HFFc6 (cell line): ENCODE measurements around the gene GAS1. TPM values are rescaled to one million over a fixed set of nuclear protein-coding genes. Genes with fewer than 3 reads are reported as not detected.

ENCODE experiments used
- DNase-seq: peaks from one replicate; pipeline ENCODE4 v3.0.0-alpha.2; 2018
- H3K27ac Mint-ChIP-seq: 2 replicates; pipeline ENCODE4 v1.8.0; 2020; ENCODE audit warnings: mild to moderate bottlenecking, mixed read lengths
- H3K27me3 Mint-ChIP-seq: 2 replicates; pipeline ENCODE4 v1.8.0; 2021; ENCODE audit warnings: mild to moderate bottlenecking, moderate library complexity, mixed read lengths; ENCODE audit not compliant: insufficient read depth
- H3K36me3 Mint-ChIP-seq: 2 replicates; pipeline ENCODE4 v1.8.0; 2021; ENCODE audit warnings: low read depth, mixed read lengths
- H3K4me1 Mint-ChIP-seq: 2 replicates; pipeline ENCODE4 v1.8.0; 2020; ENCODE audit warnings: low read depth, mixed read lengths
- H3K4me3 Mint-ChIP-seq: 2 replicates; pipeline ENCODE4 v1.8.0; 2020; ENCODE audit warnings: mild to moderate bottlenecking, moderate library complexity, mixed read lengths
- H3K9me3 Mint-ChIP-seq: 2 replicates; pipeline ENCODE4 v1.8.0; 2020; ENCODE audit warnings: mild to moderate bottlenecking, mixed read lengths
- CTCF ChIP-seq: fragments of 200-600 bp; sonication (generic); IDR thresholded peaks from 2 replicates; pipeline ENCODE4 v1.5.0; 2021; ENCODE audit warnings: antibody characterized with exemption, mild to moderate bottlenecking
- total RNA-seq, 6 experiments: library from RNA; stranded (reverse); fragmentation: NEBNext Ultra II Directional; extraction: Animal tissue kit (Norgen Biotek cat#: 25700); gene quantifications; 2 replicates in 1 of 6; 3 replicates in 5 of 6; pipeline ENCODE4 v1.2.3, GENCODE V29; 2021

The GAS1 gene
- total RNA-seq, 6 experiments from 2014 or later = 5.4 to 8.1 (median 7.4) TPM

GRCh38 chr9:86975036-86975435 lies 27.7 kb upstream of the GAS1 start:
- H3K9me3 Mint-ChIP-seq = no peaks in the 10 kb centered on the region
- DNase-seq = no peak
- peaks cover 2% of the 10 kb centered on the region for H3K27me3 Mint-ChIP-seq
- H3K36me3 Mint-ChIP-seq = no peaks in the 10 kb centered on the region
- TF ChIP-seq CTCF = no peak
- H3K4me3 Mint-ChIP-seq = peak overlapping the region; percentile 19; the same call in 1 of the 2 replicates
- H3K4me1 Mint-ChIP-seq = peaks cover 40% of the 10 kb centered on the region
- H3K27ac Mint-ChIP-seq = no peak overlapping the region

DNA sequence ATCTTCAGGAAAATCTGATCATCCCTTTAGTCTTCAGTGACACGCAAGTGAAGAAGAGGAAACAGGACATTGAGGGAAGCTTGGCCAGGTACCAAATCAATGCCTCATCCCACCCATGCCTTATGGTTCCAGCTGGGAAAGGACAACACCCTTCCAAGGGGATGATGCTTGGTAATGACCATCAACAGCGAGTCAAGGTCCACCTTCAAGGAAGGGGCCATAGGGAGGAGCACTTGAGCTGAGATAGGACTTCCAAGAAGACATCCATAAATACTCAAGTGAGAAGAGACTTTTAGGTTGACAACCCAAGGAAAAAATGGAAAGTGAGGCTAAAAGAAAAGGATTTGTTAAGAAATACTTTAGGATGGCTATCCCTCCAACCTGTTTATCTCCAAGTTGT lies 27.1 kb upstream of the GAS1 start:
- Mint-ChIP-seq H3K9me3 (no peaks in the 10 kb centered on the region), H3K4me1 (peaks cover 40% of the 10 kb centered on the region), H3K36me3 (no peaks in the 10 kb centered on the region), H3K27me3 (peaks cover 2% of the 10 kb centered on the region), H3K27ac (no peak overlapping the region), H3K4me3 (no peak overlapping the region)
- TF ChIP-seq CTCF = no peak
- DNase-seq = no peak

DNA sequence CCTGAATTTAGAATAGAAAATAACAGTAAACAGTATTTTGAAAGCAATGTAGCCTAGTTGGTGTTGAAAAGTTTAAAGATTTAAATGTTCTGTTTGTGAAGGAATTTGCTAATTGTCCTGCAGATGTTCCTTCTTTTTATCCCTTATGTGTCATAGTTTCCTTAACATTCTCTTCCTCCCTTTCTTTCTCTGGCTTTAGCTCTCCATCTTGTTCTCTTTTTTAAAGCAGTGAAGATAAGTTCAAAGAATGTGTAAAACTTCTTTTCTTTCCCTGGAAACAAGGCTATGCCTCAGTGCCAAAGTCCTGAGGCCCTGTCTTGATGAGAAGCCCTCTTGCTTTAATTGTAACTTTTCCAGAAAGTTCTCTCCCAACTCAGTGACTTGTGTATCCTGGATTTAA lies 24.4 kb upstream of the GAS1 start:
- Mint-ChIP-seq H3K4me1 (peaks cover 13% of the 10 kb centered on the region), H3K4me3 (no peak overlapping the region), H3K9me3 (no peaks in the 10 kb centered on the region), H3K27ac (no peak overlapping the region), H3K36me3 (no peaks in the 10 kb centered on the region), H3K27me3 (peaks cover 2% of the 10 kb centered on the region)
- TF ChIP-seq CTCF = no peak
- no peak for DNase-seq

DNA sequence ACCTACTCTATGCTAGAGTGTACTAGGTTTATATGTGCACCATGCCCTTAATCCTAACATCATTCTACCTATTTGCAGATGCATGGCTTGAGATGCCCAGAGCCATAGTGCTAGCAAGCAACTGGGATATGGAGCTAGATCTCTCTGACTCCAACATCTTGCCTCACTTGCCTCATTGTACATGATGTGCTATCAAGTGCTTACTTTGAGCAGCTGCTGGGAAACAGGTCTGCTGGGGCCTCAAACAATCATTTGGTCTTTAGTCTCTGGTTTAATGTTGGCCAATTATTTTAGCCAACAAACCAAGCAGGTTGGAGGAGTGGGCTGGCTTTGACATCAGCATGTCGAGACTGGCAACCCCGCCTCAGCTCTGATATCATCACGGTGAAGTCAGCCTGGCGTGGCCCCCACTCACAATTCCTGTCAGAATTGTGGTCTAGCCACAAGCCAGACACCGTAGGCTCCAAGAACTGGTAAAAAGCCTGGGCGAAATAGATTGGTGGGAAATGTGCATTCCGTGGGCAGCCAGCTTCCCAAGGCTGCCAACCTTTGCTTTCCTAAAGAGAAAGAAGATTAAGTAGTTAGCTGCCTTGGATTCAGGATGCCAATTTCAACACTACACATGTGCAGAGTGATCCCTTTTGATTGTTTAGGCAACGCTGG lies 21.1 kb upstream of the GAS1 start:
- no peak for DNase-seq
- Mint-ChIP-seq H3K9me3 (no peaks in the 10 kb centered on the region), H3K36me3 (no peaks in the 10 kb centered on the region), H3K4me1 (no peaks in the 10 kb centered on the region), H3K27ac (no peak overlapping the region), H3K4me3 (no peak overlapping the region), H3K27me3 (peaks cover 2% of the 10 kb centered on the region)
- TF ChIP-seq CTCF = no peak

GRCh38 chr9:86966852-86967511 lies 19.7 kb upstream of the GAS1 start:
- Mint-ChIP-seq H3K4me1 (no peaks in the 10 kb centered on the region), H3K9me3 (no peaks in the 10 kb centered on the region), H3K36me3 (no peaks in the 10 kb centered on the region), H3K4me3 (no peak overlapping the region), H3K27ac (no peak overlapping the region), H3K27me3 (peaks cover 2% of the 10 kb centered on the region)
- DNase-seq = no peak
- no peak for TF ChIP-seq CTCF
